Measurements from ENCODE around the gene CCN2.
"Not testable (repeated sequence)": the region's sequence is repeated elsewhere in the genome, so short reads cannot be mapped to it uniquely, and the experiment has no call there.

DNA sequence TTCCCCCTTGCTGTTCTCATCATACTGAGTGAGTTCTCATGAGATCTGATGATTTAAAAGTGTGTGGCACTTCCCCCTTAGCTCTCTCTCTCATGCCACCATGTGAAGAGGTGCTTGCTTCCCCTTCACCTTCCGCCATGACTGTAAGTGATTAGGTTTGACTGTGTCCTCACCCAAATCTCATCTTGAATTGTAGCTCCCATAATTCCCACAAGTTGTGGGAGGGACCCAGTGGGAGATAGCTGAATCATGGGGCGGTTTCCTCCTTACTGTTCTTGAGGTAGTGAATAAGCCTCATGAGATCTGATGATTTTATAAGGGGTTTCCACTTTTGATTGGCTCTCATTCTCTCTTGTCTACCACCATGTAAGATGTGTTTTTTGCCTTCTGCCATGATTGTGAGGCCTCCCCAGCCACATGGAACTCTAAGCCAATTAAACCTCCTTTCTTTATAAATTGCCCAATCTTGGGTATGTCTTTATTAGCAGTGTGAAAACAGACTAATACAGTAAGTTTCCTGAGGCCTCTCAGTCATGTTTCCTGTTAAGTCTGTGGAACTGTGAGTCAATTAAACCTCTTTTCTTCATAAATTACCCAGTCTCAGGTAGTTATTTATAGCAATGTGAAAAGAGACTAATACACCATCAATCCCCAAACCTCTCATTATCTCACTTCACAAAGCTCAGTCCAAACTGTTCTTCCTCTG lies 34.9 kb downstream of the CCN2 start:
- TF ChIP-seq CTCF (IDR thresholded peaks at IDR 0.05); MEF2A (IDR thresholded peaks at IDR 0.05; ENCODE audit: borderline replicate concordance, low read depth); TEAD4 (IDR thresholded peaks at IDR 0.05; ENCODE audit: borderline replicate concordance, insufficient read depth); RCOR1 (IDR thresholded peaks at IDR 0.05; ENCODE audit: low read length); YY1 (IDR thresholded peaks at IDR 0.05; ENCODE audit: low read depth); NFIC (IDR thresholded peaks at IDR 0.05; ENCODE audit: borderline replicate concordance); POLR2AphosphoS5 (IDR thresholded peaks at IDR 0.05; ENCODE audit: low read depth, low read length); RAD21 (IDR thresholded peaks at IDR 0.05; ENCODE audit: low read length); GATA2 (CRISPR knock-in tag; IDR thresholded peaks at IDR 0.05); NRF1 (IDR thresholded peaks at IDR 0.05; ENCODE audit: low read depth, low read length); ZBTB33 (IDR thresholded peaks at IDR 0.05; ENCODE audit: borderline replicate concordance, low read depth); FOXJ3 (CRISPR knock-in tag; IDR thresholded peaks at IDR 0.05); SIN3A (IDR thresholded peaks at IDR 0.05; ENCODE audit: borderline replicate concordance, low read depth, low read length): not testable (repeated sequence)
- TF ChIP-seq, protein P1, sequence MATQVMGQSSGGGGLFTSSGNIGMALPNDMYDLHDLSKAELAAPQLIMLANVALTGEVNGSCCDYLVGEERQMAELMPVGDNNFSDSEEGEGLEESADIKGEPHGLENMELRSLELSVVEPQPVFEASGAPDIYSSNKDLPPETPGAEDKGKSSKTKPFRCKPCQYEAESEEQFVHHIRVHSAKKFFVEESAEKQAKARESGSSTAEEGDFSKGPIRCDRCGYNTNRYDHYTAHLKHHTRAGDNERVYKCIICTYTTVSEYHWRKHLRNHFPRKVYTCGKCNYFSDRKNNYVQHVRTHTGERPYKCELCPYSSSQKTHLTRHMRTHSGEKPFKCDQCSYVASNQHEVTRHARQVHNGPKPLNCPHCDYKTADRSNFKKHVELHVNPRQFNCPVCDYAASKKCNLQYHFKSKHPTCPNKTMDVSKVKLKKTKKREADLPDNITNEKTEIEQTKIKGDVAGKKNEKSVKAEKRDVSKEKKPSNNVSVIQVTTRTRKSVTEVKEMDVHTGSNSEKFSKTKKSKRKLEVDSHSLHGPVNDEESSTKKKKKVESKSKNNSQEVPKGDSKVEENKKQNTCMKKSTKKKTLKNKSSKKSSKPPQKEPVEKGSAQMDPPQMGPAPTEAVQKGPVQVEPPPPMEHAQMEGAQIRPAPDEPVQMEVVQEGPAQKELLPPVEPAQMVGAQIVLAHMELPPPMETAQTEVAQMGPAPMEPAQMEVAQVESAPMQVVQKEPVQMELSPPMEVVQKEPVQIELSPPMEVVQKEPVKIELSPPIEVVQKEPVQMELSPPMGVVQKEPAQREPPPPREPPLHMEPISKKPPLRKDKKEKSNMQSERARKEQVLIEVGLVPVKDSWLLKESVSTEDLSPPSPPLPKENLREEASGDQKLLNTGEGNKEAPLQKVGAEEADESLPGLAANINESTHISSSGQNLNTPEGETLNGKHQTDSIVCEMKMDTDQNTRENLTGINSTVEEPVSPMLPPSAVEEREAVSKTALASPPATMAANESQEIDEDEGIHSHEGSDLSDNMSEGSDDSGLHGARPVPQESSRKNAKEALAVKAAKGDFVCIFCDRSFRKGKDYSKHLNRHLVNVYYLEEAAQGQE (IDR thresholded peaks at IDR 0.05; ENCODE audit: low read depth, low read length): not testable (repeated sequence)

Data from SK-N-SH (cell line).